Measurements from ENCODE around the gene FBXO10.

DNA sequence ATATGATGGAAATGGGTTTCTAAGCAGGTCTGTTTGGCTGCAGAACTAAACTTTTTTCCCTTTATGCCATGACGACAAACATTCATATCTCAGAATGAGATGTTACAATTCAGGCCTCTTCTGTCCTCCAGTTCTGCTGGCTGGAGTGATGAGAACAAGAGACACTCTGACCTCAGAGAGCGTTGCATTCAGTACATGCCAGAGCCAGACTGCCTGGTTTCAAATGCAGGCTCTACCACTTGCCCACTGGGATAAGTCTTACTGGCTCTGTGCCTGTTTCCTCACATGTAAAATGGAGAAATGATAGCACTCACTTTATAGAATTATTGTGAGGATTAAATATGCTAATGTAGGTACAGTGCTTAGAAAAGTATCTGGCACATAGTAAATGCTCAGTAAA, 41.0 kb upstream of the FBXO10 start:
- no peak for TF ChIP-seq CTCF (IDR thresholded peaks at IDR 0.05)
- TF ChIP-seq EP300 (IDR thresholded peaks at IDR 0.05): no peak
- no peak for TF ChIP-seq POLR2A (IDR thresholded peaks at IDR 0.05)
